GM10248 (cell line): Measurements from ENCODE around the gene SIRPG.

ENCODE experiments used
- CTCF ChIA-PET: fragments of 300-600 bp; sonication (Branson Sonifier 250); formaldehyde crosslinking; extraction: SDS; loops from one replicate; lab custom pipeline; 2021; ENCODE audit warnings: antibody characterized with exemption; lab: Yijun Ruan, JAX
- POLR2A ChIA-PET: fragments of 350-650 bp; sonication (Branson Sonifier 250); formaldehyde crosslinking; extraction: SDS; loops from one replicate; lab custom pipeline; 2020; ENCODE audit warnings: antibody characterized with exemption; lab: Yijun Ruan, JAX
- DNase-seq: peaks from one replicate; pipeline ENCODE4 v3.0.0; 2012; ENCODE audit errors: extremely low spot score
- CTCF ChIP-seq: IDR thresholded peaks from 2 replicates; pipeline ENCODE4 v1.5.1; 2012; ENCODE audit warnings: mild to moderate bottlenecking, low read depth; ENCODE audit errors: extremely low read depth, missing control alignments, control extremely low read depth

Gene SIRPG

DNA sequence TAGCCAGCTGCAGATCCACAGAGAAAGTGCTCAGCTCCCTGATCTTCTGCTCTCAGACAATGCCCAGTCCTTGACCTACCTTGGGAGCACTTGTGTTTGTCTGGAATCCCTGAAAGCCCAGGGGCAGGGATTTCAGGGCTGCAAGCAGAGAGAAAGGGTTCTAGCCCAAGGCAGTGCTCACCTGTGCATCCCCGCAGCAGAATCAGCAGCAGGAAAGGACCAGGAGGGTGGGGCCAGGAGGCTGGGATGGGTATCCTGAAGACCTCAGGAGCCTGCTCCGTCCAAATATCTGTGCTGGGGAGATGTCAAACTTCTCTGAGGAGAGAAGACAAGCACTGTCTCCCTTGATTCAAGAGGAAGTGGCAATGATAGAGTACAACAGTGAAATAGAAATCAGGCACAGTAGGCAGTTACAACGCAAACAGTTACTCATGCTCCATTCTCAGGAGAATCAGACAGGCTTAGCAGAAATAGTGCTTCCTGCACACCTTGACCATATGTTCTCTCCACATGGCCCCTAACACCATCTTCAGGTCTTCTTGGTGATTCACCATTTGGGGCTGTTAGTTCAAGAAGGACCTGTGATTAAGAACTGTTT, 28.7 kb upstream of the SIRPG start:
- CTCF ChIA-PET = interaction anchor here (1.2 kb wide), 1 partner anchor 11 kb away, joined by 3 read pairs; no protein-coding TSS in a partner anchor

GRCh38 chr20:1685304-1686052, 27.9 kb upstream of the SIRPG start:
- ChIA-PET POLR2A (no interaction called here), CTCF (interaction anchor here (1.2 to 1.6 kb wide), 2 partner anchors 12 to 176 kb away, joined by 3 read pairs; no protein-coding TSS in a partner anchor)
- DNase-seq = no peak
- no peak for TF ChIP-seq CTCF

More for the DNA sequence above, 28.7 kb upstream of the SIRPG start:
- POLR2A ChIA-PET = no interaction called here
- DNase-seq = no peak
- TF ChIP-seq CTCF = no peak

DNA sequence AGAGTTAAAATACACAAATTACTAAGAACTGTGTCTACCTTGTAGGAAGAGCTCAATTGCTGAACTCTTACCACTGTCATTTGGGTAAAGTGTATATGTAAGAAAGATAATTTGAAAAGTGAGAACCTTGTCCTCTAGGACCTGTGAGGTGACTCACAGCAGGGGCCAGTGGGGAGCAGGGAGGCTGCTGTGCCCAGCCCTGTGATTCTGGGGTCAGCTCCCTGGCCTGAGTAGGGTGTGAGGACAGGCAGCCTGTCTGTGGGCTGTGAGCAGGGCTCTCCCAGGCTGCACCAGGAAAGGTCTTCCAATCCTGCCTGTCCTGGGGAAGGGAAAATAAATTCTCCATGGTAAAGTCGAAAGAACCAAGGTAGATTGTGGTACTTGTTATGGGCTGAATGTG, 27.3 kb upstream of the SIRPG start:
- no peak for DNase-seq
- TF ChIP-seq CTCF = no peak
- CTCF ChIA-PET = interaction anchor here (1.6 kb wide), 1 partner anchor 176 kb away, joined by 3 read pairs; no protein-coding TSS in a partner anchor
- POLR2A ChIA-PET = no interaction called here

GRCh38 chr20:1676650-1677049, 19.1 kb upstream of the SIRPG start:
- POLR2A ChIA-PET = no interaction called here
- TF ChIP-seq CTCF = no peak
- CTCF ChIA-PET = interaction anchor here (0.9 to 1.9 kb wide), 7 partner anchors 9 to 270 kb away, joined by 3 to 5 read pairs (median 4); partner anchors contain the start of gene NSFL1C
- DNase-seq = no peak

- ChIA-PET POLR2A (no interaction called here), CTCF (interaction anchor here (1.3 to 1.9 kb wide), 3 partner anchors 9 to 166 kb away, joined by 3 to 4 read pairs (median 3); no protein-coding TSS in a partner anchor)
- TF ChIP-seq CTCF = no peak
- DNase-seq = no peak
These were observed 17.6 kb upstream of the SIRPG start for GRCh38 chr20:1674990-1675780.

- ChIA-PET POLR2A (no interaction called here), CTCF (no interaction called here)
- DNase-seq = no peak
- TF ChIP-seq CTCF = no peak
These were observed 16.8 kb upstream of the SIRPG start for GRCh38 chr20:1674361-1674760.
